Neutrophil (primary cell): Measurements from ENCODE around the gene BEND7.

ENCODE experiments used
- H3K27ac ChIP-seq: fragments of 200-600 bp; sonication (generic); 2 replicates; pipeline ENCODE4 v1.5.1; 2016; ENCODE audit warnings: mild to moderate bottlenecking, moderate library complexity
- H3K27me3 ChIP-seq: fragments of 200-600 bp; sonication (generic); 2 replicates; pipeline ENCODE4 v1.6.0; 2016; ENCODE audit warnings: mild to moderate bottlenecking
- H3K36me3 ChIP-seq: fragments of 200-600 bp; sonication (generic); 2 replicates; pipeline ENCODE4 v1.5.1; 2017
- H3K4me1 ChIP-seq, 2 experiments: fragments of 200-600 bp in 1 of 2; sonication (generic) in 1 of 2; 1 replicate in 1 of 2; 2 replicates in 1 of 2; pipeline versions ENCODE4 v1.5.1 to v1.6.1; 2013 to 2016; ENCODE audit warnings: low read depth in 1 of 2, low read length in 1 of 2, mild to moderate bottlenecking in 1 of 2, moderate library complexity in 1 of 2; ENCODE audit not compliant: control insufficient read depth in 1 of 2, insufficient read depth in 1 of 2
- H3K4me3 ChIP-seq, 2 experiments: fragments of 200-600 bp in 1 of 2; sonication (generic) in 1 of 2; 1 replicate in 1 of 2; 2 replicates in 1 of 2; pipeline ENCODE4 v1.5.1; 2013 to 2016; ENCODE audit warnings: low read depth in 1 of 2, low read length in 1 of 2, mild to moderate bottlenecking in 1 of 2, moderate library complexity in 1 of 2
- H3K9me3 ChIP-seq: fragments of 200-600 bp; sonication (generic); 2 replicates; pipeline ENCODE4 v1.5.1; 2016
- CTCF ChIP-seq: fragments of 200-600 bp; sonication (generic); IDR thresholded peaks from 2 replicates; pipeline ENCODE4 v1.5.1; 2016; ENCODE audit warnings: antibody characterized with exemption

BEND7 gene

GRCh38 chr10:13499150-13499549, 29.7 kb downstream of the BEND7 start:
- no peaks in the 10 kb centered on the region for H3K27me3 ChIP-seq
- H3K9me3 ChIP-seq, result no peaks in the 10 kb centered on the region
- TF ChIP-seq CTCF, result no peak
- no peak overlapping the region for H3K27ac ChIP-seq
- no peaks in the 10 kb centered on the region for H3K4me1 ChIP-seq
- no peaks in the 10 kb centered on the region for H3K36me3 ChIP-seq
- no peak overlapping the region for H3K4me3 ChIP-seq

- no peaks in the 10 kb centered on the region for H3K36me3 ChIP-seq
- no peak overlapping the region for H3K4me3 ChIP-seq
- H3K27me3 ChIP-seq, result no peaks in the 10 kb centered on the region
- H3K9me3 ChIP-seq, result no peaks in the 10 kb centered on the region
- no peak for TF ChIP-seq CTCF
- no peaks in the 10 kb centered on the region for H3K4me1 ChIP-seq
- no peak overlapping the region for H3K27ac ChIP-seq
These were observed 31.9 kb downstream of the BEND7 start for GRCh38 chr10:13496931-13497330.

- no peak overlapping the region for H3K27ac ChIP-seq
- H3K9me3 ChIP-seq, result no peaks in the 10 kb centered on the region
- H3K27me3 ChIP-seq, result no peaks in the 10 kb centered on the region
- H3K4me1 ChIP-seq, result no peaks in the 10 kb centered on the region
- no peak overlapping the region for H3K4me3 ChIP-seq
- TF ChIP-seq CTCF, result no peak
- no peaks in the 10 kb centered on the region for H3K36me3 ChIP-seq
These were observed 32.6 kb downstream of the BEND7 start for GRCh38 chr10:13496164-13496563.

GRCh38 chr10:13492493-13493180, 36.2 kb downstream of the BEND7 start:
- H3K4me3 ChIP-seq, result no peak overlapping the region
- TF ChIP-seq CTCF, result no peak
- H3K27me3 ChIP-seq, result no peaks in the 10 kb centered on the region
- no peak overlapping the region for H3K27ac ChIP-seq
- no peaks in the 10 kb centered on the region for H3K36me3 ChIP-seq
- H3K4me1 ChIP-seq, result no peaks in the 10 kb centered on the region
- no peaks in the 10 kb centered on the region for H3K9me3 ChIP-seq

GRCh38 chr10:13491747-13492360, 37.0 kb downstream of the BEND7 start:
- Histone ChIP-seq H3K9me3 (no peaks in the 10 kb centered on the region), H3K36me3 (no peaks in the 10 kb centered on the region), H3K27ac (no peak overlapping the region), H3K4me1 (no peaks in the 10 kb centered on the region), H3K4me3 (no peak overlapping the region), H3K27me3 (no peaks in the 10 kb centered on the region)
- no peak for TF ChIP-seq CTCF
